CD1c-positive myeloid dendritic cell (primary cell): ENCODE results near the gene ATP8B1.
A peak's percentile ranks its signal among the peaks of the same experiment; 100 is the strongest.
"Not testable (repeated sequence)": the region's sequence is repeated elsewhere in the genome, so short reads cannot be mapped to it uniquely, and the experiment has no call there.

Experiments
- DNase-seq: peaks from one replicate; pipeline ENCODE4 v3.0.0-alpha.2; 2016; ENCODE audit errors: extremely low spot score

The ATP8B1 gene

GRCh38 chr18:57803103-57803969, at the start of gene ATP8B1:
Gene ATP8B1 (minus strand): TSS chr18:57803315. CDS start chr18:57731807, 71,508 bp downstream.
- peak; percentile 27 for DNase-seq

GRCh38 chr18:57850063-57850462, 46.9 kb upstream of the ATP8B1 start:
- DNase-seq, result no peak

GRCh38 chr18:57848374-57848773, 45.3 kb upstream of the ATP8B1 start:
- not testable (repeated sequence) for DNase-seq

GRCh38 chr18:57847431-57847830, 44.3 kb upstream of the ATP8B1 start:
- not testable (repeated sequence) for DNase-seq

GRCh38 chr18:57846258-57846657, 43.1 kb upstream of the ATP8B1 start:
- no peak for DNase-seq

GRCh38 chr18:57845605-57846074, 42.5 kb upstream of the ATP8B1 start:
- no peak for DNase-seq

GRCh38 chr18:57844319-57844718, 41.2 kb upstream of the ATP8B1 start:
- no peak for DNase-seq

- DNase-seq, result no peak
Observed at GRCh38 chr18:57843386-57843785, 40.3 kb upstream of the ATP8B1 start.

- DNase-seq, result no peak
Observed at GRCh38 chr18:57841568-57841967, 38.5 kb upstream of the ATP8B1 start.

- DNase-seq, result no peak
Observed at GRCh38 chr18:57839942-57840381, 36.8 kb upstream of the ATP8B1 start.

- peak; percentile 82 for DNase-seq
Observed at GRCh38 chr18:57837917-57838548, 34.9 kb upstream of the ATP8B1 start.

- no peak for DNase-seq
Observed at GRCh38 chr18:57836557-57836956, 33.4 kb upstream of the ATP8B1 start.

- no peak for DNase-seq
Observed at GRCh38 chr18:57835904-57836303, 32.8 kb upstream of the ATP8B1 start.

- no peak for DNase-seq
Observed at GRCh38 chr18:57834616-57835015, 31.5 kb upstream of the ATP8B1 start.

- peak; percentile 23 for DNase-seq
Observed at GRCh38 chr18:57833441-57834101, 30.5 kb upstream of the ATP8B1 start.

- DNase-seq, result no peak
Observed at GRCh38 chr18:57832730-57833129, 29.6 kb upstream of the ATP8B1 start.

GRCh38 chr18:57831597-57832377, 28.7 kb upstream of the ATP8B1 start:
- no peak for DNase-seq

GRCh38 chr18:57827646-57828045, 24.5 kb upstream of the ATP8B1 start:
- no peak for DNase-seq

- no peak for DNase-seq
Observed at GRCh38 chr18:57826252-57826651, 23.1 kb upstream of the ATP8B1 start.

- DNase-seq, result not testable (repeated sequence)
Observed at GRCh38 chr18:57820583-57820982, 17.5 kb upstream of the ATP8B1 start.

GRCh38 chr18:57819671-57820460, 16.8 kb upstream of the ATP8B1 start:
- peak; percentile 48 for DNase-seq
